ENCODE results near the gene ARSI.

The ARSI gene

DNA sequence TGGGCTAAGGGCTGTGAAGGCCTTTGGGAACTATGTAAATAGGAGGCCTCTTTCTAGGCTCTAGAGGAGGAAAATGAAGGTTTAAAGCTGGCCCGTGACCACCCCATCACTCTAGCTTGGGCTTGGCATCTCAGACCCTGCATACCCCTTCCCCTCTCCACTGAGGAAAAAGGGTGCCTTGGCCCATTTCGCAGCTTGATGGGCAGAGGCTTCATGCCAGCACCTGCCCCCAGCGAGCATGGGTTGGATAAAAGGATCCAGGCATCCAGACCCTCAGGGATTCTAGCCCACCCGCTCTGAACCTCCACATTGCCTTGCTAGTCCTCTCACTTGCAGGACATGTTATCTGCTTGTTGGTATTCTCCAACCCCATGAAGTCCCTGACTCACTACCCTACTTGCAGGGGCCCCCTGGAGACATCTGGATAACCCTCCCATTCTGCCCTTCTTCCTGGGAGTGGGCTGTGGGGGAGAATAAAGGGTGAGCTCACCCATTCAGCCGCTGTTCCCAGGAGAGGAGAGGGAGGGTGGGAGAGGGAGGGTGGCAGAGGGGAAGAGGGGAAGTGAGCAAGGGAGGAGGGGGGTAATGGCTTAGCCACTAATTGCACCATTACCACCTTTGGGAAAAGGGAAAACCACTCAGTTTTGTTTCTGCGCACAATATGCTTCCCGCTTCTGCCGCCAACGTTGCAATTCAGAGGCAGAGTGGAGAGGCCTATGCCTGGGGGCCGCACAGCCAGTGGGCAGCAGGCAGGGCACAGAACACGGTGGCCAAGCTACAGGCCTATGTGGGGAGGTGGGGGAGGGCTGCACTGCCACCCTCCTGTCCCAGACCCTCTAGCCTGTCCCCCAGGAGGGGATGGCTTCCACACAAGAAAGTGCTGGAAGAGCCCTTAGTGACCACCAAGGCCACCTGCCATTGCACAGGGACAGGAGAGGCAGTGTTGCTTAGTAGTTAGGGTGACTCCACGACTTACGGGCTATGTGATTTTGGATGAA lies 11.0 kb downstream of the ARSI start:
- no peak for DNase-seq

DNA sequence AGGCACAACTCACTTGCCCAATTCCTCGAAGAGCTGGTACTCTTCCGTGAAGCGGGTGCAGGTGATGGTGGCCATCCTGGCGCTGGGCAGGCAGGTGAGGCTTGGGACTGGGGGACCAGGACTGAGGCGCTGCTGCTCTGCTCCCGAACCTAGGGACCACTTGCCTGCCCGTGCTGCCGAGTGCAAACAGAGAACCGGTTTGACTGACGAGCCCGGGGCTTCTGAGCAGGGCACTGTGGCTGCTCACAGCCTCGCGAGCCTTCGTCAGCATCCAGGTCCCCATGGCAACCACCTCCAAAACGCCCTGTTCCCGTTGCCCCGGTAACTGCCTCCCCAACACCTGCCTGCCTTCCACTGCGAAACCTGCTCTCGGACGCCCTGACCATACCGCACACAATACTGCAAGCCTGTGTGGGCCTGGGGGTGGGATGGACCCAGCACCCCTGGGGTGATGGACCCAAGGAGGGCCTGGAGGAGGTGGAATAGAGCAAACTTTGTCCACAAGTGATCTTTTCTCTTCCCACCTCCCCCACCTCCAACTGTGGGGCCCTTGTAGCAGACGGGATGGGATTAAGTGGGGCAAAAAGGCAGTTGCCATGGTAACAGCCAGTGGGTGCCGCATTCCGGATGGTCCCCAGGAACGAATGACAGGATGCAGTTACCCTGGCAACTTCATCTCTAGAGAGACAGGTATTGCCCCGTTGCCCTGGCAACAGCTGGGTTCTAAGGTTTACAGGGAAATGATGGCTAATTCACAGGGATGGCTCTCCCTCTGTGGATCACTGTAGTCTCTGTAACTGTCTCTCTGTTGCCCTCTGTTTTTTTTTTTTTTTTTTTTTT lies 12.9 kb downstream of the ARSI start, which contains the start of gene CAMK2A:
Gene CAMK2A (minus strand): TSS at position 223 of the 840 bp plus-strand sequence. CDS start 148 bp downstream, at position 75.
- DNase-seq, result no peak

DNA sequence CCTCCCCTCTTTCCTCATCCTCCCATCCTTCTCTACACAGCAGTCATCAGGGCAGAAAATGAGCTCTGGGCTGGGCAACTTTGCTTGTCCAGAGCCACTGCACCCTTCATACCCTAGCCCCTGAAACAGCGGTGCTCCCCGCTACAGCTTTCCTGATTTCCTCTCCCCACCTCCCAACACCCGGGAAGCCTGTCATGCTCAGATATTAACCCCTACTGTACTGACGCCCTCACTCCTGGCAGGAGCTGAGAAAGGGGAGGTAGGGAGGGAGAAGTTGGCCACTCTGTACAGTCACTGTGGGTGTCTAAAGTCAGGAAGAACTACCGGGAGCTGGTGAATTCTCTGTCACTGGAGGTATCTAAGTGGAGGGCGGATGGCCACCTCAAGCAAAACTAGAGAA lies 13.9 kb downstream of the ARSI start:
- DNase-seq, result no peak

DNA sequence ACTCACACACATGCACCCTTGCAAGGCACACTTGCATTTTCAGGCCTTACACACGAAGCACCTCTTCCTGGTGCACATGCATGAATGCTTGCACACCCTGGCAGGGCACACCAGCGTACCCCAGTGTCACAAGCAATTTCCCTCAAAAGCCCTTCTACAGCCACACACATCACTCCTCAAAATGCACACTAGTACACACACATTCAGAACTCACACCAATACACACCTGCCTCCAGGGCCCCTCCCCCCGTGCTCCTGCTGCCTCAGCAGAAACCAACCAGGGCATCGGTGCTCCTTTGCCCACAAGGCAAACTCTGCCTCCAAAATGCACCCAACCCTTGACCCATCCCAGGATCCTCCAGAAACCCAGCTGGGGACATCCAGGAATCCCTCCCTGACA lies 14.3 kb downstream of the ARSI start:
- DNase-seq, result no peak

DNA sequence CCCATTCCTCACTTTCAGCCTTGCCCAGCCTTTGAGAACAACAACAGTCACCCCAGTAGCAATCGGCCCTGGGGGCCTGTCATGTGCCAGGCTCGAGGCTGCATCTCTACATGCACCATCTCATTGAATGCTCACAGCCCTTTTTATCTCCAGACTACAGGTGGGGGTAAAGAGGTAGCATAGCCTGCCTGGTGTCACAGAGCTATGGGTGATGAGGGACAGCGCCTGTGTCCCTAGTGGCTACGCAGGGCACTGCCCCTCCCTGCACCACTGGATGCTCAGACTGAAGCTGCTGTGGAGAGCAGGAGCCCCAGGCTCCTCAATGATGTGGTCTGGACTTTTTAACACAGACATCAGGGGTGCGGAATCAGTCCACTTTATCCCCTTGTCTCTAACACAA lies 15.9 kb downstream of the ARSI start:
- DNase-seq, result no peak

DNA sequence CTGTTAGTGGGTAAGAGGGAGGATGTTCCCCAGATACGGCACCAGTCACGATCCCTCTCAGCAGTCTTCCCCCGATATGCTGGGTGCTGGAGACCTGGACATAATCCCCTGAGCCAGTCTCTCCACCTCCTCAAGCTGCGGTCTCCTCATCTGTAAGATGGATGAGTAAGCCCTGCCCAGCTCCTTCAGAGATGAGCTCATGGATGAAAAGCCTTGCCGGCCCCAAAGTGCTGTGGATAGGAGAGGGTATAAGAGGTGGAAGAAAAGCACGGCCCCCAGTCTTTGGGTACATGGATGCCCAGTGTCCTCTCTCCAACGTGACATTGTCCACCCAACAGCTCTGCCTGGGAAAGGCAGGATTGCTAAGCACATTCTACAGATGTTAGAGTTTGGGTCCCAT lies 17.6 kb downstream of the ARSI start:
- DNase-seq, result no peak

DNA sequence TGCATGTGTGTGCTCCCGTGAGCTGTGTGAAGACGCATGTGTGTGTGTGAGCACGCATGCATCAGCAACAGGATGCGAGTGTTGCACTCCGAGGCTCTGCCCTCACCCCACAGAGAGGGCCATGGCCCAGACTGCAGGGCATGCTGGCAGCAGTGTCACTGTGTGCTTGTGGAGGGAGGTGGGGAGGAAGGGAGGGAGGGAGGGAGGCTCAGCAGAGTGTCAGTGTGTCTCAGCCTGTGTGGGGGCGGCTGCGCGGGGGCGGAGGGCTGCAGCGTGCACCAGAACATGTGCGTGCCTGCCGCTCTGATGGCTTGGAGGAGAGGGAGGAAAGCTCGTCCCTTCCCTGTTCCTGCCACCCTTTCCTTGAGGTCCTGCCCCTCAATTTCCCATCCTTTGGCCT lies 18.4 kb downstream of the ARSI start:
- no peak for DNase-seq

DNA sequence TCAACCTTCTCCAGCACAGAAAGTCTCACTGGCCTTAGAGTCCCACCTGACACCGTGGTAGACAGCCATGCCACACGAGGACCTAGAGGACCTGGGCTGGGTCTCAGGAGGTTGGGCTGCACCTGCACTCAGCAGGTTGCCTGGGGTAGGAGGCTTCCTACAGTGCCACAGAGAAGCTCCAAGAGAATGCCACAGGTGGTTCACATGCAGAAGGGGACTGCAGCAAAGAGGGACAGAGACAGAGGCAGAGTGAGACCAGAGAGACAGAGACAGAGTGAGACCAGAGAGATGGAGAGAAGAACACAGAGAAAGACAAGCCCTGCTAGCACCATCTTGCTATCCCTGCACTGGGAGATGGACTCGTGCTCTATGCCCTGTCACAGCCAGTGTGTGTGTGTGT lies 18.8 kb downstream of the ARSI start:
- no peak for DNase-seq

DNA sequence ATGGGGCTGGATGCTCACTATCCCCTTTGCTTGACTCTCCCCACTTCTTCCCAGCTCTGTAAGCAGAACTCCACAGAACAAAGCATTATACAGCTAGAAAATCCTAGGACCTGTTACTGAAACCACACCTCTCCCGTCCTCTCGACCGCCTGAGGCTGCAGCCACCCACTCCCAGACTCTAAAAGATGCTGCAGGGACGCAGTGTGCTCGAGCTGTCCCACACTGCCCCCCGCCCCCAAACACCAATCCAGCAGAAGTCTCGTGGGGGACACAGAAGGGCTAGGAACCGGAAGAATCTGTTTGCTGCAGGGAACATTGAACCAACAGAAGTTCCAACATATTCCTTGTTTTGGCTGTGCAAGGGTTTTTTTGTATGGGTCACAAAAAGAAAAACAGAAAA lies 20.7 kb downstream of the ARSI start:
- DNase-seq, result no peak

DNA sequence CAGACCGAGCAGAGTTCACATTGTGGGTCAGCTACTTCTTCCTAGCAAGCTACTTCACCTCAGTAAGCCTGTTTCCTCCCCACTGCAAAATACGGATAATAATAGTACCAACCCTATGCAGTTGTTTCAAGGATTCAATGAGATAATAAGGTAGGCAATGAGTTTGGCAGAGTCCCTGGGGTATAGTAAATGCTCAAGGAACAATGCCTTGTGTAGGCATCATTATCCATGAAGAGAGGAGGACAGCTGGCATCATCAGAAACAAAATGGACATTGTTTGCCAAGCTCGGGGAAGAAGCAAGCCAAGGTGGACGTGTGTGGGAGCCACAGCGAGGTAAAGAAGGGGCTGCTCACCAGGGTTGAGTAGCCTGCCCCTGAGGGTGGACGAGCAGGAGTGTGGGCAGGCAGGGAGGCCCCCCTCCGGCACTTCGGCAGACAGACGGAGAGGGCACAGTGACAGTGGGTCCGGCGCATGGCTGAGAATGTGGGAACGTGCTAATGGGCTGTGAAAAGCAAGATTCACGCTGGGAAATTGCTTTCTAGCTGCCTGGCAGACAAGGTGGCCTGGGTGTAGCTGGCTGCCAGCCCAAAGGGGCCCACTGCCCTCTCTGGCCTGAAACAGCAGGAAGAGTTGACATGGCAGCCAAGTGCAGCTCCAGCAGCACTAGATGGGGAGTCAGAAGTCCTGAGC lies 23.2 kb downstream of the ARSI start:
- DNase-seq, result no peak

DNA sequence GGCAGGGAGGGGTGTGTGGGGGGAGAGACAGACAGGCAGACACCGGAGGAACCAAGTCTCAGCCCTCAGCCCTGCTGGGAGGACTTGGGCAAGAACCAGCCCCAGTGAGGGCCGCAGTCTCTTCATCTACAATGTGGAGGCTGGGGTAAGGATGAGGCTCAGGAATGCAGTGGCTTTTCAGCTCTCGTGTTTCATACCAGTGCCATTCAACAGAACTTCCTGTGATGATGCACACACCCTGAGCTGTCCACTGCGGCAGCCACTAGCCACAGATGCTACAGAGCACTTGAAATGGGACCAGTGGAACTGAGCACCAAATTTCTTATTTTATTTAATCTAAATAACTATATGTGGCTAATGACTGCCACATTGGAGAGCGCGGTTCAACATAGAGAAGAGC lies 23.8 kb downstream of the ARSI start:
- no peak for DNase-seq

DNA sequence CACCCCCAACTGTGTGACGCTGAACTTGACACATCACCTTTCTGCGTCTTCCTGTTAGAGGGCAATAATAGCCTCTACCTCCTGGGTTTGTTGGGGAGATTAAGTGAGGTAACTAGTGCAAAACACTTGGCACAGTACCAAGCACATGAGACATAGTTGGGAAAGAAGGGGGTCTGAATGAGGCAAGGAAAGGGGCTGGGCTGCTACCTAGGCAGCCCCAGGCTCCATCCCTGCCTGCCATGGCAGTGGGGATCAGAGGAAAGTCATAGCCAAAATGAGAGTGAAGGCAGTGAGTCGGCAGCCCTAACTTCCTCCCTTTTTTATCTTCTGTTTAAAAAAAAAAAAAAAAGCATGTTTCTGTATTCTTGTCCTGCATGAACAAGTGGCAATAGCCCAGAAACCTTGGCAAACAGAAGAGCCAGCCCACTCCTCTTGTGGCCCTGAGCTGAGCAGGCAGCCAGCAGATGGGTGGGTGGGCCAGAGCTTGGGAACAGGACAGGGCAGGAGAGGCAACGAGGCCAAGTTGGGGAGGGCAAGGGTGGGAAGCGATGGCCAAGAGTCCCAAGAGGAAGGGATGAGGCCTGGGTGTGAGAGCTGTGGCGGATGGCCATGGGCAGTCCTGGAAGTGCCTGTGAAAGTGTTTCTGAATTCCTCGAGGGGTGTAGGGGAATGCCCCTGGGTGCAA lies 24.5 kb downstream of the ARSI start:
- DNase-seq, result no peak

DNA sequence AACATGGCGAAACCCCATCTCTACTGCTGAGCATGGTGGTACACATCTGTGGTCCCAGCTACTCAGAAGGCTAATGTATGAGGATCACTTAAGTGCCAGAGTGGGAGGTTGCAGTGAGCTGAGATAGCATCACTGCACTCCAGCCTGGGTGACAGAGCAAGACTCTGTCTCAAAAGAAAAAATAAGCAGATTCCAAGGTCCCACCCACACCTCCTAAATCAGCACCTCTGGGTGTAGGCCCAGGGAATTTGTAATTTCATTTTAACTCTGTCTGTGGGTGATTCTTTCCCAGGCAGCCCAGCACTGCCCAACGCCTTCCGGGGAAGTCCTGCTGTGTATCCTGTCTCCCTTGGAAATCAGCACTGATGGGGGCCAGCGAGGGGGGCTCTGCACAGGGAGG lies 25.7 kb downstream of the ARSI start:
- no peak for DNase-seq

DNA sequence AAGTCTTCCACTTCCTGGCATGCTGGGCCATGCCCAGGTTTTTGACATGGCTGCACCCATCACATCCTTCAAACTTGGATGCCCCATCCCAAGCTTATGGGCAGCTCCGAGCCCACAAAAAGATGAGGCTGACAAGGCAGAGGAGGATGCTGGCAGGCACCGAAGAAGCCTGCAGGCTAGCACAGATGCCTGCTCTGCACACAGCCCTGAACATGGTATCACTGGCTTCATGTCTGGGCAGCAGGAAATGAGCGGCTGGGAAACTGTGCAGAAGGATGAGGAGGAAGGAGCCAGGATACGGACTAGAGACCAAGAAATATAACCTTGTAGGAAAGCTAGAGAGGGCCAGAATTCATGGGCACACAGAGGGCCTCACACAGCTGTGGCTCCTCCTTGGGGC lies 27.9 kb downstream of the ARSI start:
- DNase-seq, result no peak

DNA sequence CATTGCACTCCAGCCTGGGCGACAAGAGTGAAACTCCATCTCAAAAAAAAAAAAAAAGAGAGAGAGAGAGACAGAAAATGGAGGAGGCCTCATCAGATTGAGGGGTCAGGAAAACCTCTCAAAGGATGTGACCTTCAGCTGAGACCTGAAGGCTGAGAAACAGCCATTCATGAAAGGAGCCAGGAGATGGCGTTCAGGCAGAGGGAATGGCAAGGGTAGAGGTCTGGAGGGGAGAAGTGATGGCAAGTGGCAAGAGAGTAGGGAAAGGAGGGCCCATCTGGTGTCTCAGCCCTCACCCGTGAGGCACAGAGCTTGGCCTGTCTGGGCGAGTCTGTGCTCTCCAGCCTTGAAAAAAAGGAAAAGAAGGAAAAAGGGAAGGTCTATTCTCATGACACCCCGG lies 30.2 kb downstream of the ARSI start:
- no peak for DNase-seq

DNA sequence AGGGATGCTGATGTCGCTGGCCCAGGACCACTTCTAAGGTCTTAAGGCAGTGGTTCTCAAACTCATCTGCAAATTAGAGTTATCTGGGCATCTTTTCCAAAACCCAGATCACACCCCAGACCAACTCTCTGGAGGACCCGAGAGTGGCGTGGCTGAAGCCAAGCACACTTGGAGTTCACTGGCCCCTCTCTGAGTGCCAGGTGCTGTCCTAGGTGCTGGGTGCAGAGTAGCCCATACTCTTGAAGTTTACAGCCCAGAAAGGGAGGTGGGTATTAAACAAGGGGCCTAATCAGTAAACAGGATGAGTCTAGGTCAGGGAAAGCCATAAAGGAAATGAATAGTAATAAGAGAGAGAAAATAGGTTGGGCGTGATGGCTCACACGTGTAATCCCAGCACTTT lies 30.8 kb downstream of the ARSI start:
- no peak for DNase-seq

DNA sequence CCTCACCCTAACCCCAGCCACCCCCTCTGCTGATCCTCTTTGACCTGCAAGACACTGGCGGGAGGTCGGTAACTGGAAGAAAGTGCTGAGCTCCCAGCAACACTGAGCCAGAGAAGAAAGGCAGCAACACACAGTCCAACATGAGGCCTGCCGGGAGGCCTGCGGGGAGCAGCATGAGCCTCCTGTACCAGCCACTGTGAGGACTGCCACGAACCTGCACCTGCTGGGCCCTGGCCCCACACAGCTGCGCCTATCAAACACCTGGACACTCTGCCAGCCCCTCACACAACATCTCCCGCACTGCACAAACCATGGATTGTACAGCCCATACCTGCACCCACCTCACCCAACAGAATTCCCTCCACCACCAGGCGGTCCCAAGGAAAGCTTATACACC lies 31.4 kb downstream of the ARSI start:
- DNase-seq, result no peak

DNA sequence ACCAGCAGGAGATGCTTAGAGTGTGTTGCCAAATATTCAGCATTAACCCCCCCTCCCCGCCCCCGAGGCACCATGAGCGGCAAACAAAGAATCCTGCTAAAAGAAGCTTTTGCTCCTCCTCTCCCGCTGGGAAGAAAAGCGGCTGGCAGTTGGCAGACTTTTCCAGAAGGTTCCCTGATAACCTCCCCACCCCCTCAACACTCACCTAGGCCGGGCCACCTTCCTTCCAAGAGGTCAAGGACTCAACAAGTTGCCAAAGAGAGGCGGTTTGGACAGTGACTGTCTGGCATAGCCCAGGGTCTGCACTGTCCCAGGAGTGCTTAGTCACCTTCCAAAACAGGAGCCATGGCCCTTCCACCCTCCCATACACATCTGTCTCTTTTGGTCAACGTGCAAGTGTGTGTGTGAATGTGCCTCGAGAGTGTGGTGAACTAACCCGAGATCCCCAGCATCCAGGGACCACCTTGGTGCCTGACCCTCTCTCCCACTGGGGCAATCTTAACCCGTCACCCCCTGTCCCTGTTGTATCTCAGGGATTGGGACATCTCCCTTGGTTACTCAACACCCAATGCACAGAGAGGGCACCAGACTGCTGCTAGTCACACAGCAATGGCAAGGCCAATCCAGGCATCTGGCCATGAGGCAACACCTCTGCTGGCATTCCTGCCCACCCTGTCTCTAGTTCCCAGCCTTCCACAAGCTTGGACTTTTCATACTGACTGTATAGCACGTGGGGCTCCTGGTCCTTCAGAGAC lies 32.0 kb downstream of the ARSI start:
- no peak for DNase-seq

DNA sequence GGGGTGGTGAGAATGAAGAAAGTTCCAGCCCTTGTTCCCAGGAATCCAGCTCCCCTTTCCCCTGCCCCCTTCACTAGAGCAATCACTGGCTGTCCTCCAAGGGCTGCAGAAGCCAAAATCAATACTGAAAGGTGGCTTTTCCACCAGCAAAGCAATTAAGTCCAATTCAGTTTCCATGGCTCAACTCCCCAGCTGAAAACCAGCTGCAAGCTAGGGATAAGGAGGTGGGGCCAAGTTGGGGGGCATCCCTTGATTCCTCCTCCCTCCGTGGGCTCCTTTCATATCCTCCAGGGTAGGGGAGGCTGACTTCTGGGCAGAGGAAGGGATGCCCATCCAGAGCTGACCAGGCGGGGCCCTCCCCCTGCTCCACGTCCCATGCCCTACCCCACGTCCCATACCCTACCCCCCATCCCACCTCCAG lies 35.8 kb downstream of the ARSI start:
- DNase-seq, result no peak

DNA sequence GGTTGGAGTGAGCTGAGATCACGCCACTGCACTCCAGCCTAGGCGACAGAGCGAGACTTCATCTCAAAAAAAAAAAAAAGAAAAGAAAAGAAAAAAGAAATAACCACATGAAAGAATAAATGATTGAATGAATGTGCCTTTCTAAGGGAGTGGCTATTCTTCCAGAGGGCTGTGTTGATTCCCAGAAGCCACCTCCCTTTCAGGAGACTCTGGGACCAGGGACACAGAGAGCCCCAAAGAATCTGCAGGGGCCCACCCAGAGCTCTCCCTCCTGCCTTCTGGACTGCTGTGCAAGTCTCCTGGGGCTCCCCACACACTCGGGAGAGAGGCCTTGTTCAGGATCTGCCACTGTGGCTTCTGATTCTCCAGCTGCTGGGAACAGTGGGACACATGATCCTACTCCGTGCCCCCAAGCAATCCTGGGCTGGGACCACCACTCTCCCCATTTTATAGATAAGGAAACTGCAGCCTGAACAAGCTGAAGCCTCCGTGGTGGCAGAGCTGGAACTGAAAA lies 36.8 kb downstream of the ARSI start:
- no peak for DNase-seq
